ENCODE results near the gene CDC42BPB. TPM values are rescaled to one million over a fixed set of nuclear protein-coding genes. Genes with fewer than 3 reads are reported as not detected.
A peak's percentile ranks its signal among the peaks of the same experiment; 100 is the strongest.

The CDC42BPB gene
- total RNA-seq, 4 donors from 2014 or later, result 30.0 to 64.3 (median 32.6) TPM

DNA sequence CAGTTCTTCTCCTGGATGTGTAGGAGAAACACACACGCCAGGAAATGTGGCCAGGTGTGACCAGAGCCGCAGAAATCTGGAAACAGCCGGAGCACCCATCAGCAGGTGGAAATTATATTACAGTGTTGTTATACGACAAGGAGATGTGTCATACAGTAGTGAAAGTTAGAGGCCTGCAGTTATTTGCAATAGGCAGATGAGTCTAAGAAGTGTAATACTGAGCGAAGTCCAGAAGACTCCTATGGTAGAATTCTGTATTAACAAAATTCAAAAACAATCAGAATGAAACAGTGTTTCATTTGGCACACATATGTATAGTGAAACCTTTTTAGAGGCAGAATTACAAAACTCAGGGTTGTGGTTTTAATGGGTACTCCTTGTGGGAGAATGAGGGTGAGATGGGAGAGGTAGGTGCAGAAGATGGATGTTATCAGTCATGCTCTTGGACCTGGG, 174.2 kb downstream of the CDC42BPB start:
- H3K36me3 ChIP-seq, result peaks cover 0 to 9% of the 10 kb centered on the region in 2 donors
- in situ Hi-C loops (cut with MboI; ENCODE audit: low sequenced_read_pairs in 4 of 4), result no loop called here
- H3K4me1 ChIP-seq, result peaks cover 6 to 8% of the 10 kb centered on the region in 2 donors
- TF ChIP-seq, protein P1, sequence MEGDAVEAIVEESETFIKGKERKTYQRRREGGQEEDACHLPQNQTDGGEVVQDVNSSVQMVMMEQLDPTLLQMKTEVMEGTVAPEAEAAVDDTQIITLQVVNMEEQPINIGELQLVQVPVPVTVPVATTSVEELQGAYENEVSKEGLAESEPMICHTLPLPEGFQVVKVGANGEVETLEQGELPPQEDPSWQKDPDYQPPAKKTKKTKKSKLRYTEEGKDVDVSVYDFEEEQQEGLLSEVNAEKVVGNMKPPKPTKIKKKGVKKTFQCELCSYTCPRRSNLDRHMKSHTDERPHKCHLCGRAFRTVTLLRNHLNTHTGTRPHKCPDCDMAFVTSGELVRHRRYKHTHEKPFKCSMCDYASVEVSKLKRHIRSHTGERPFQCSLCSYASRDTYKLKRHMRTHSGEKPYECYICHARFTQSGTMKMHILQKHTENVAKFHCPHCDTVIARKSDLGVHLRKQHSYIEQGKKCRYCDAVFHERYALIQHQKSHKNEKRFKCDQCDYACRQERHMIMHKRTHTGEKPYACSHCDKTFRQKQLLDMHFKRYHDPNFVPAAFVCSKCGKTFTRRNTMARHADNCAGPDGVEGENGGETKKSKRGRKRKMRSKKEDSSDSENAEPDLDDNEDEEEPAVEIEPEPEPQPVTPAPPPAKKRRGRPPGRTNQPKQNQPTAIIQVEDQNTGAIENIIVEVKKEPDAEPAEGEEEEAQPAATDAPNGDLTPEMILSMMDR (IDR thresholded peaks at IDR 0.05 in 4 of 5, conservative IDR thresholded peaks at IDR 0.05 in 1 of 5), result no peak
- TF ChIP-seq POLR2A (IDR thresholded peaks at IDR 0.05), result no peak
- intact Hi-C loops (cut with DNase I; ENCODE audit: low total_unique reads), result no loop called here
- DNase-seq (no peak), ATAC-seq (no peak)
- no peaks in the 10 kb centered on the region for H3K27me3 ChIP-seq
- H3K9me3 ChIP-seq, result no peaks in the 10 kb centered on the region
- no peak overlapping the region for H3K4me3 ChIP-seq
- H3K27ac ChIP-seq, result peak overlapping the region in 1 of 4 donors; percentile 48

Other genes with a start within 250 kb of the CDC42BPB start
- gene AMN, start 134.9 kb downstream of the CDC42BPB start, total RNA-seq, result 1 to 10 TPM in 1 of 4 donors, under 1 TPM in 1, not detected in 2; 0.42 to 4.3 TPM
- gene LBHD2, start 26.7 kb upstream of the CDC42BPB start, total RNA-seq, result not detected
- 1 to 10 TPM in 1 of 4 donors, under 1 TPM in 1, not detected in 2; 0.35 to 2.4 TPM for gene EXOC3L4, start 37.2 kb upstream of the CDC42BPB start, total RNA-seq
- 10 to 100 TPM; 14.8 to 72.9 (median 22.3) TPM for gene TNFAIP2, start 65.9 kb upstream of the CDC42BPB start, total RNA-seq

All from gastrocnemius medialis (tissue), 4 donors.